ENCODE measurements around the gene CHERP.

The CHERP gene

DNA sequence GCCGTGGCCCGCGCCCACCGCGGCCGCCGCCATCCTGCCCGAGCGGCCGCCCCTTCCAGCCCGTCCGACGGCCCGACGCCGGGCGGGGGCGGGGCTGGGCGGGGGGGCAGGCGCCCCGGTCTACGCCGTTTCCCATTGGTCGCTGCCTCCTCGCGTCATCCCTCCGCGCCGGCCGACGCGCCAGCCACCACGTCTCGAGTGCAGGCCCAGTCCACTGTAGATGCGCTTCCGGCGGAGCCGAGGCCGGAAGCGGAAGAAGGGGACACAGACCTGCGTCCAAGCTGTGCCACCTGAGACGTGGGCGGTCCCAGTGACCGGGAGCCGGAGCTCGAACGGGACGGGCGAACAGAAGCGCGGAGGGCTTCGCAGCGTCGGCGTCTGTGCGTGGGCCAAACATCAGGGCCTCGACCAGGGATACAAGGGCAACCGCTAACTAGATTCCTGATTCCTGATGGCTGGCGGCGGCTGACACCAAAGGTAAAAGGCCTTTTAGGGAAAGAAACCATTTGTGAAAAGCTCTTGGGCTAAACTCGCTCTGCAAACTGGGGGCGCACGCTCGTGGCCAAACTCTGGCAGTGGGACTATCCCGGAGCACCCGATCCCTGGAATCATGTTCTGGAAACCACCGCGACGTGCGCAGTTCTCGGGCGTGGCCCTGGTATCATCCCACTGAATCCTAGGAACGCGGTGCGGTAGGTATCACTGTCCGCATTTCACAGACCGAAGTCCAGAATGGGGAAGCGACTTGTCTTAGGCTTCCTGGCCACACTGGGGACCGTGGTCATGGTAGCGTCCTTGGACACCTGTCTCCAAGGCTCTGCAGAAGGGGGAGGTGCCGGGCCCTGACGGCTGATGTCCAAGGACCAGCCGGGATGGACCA, 30.3 kb upstream of the CHERP start, which contains the start of gene SLC35E1:
SLC35E1 (minus strand) TSS at position 84 of the 880 bp plus-strand sequence; CDS start at position 33, 51 bp downstream.
- H3K4me3 ChIP-seq (ENCODE audit: low read depth, low read length), result peak within 1 kb of the TSS; percentile 98
- TF ChIP-seq, protein P1, sequence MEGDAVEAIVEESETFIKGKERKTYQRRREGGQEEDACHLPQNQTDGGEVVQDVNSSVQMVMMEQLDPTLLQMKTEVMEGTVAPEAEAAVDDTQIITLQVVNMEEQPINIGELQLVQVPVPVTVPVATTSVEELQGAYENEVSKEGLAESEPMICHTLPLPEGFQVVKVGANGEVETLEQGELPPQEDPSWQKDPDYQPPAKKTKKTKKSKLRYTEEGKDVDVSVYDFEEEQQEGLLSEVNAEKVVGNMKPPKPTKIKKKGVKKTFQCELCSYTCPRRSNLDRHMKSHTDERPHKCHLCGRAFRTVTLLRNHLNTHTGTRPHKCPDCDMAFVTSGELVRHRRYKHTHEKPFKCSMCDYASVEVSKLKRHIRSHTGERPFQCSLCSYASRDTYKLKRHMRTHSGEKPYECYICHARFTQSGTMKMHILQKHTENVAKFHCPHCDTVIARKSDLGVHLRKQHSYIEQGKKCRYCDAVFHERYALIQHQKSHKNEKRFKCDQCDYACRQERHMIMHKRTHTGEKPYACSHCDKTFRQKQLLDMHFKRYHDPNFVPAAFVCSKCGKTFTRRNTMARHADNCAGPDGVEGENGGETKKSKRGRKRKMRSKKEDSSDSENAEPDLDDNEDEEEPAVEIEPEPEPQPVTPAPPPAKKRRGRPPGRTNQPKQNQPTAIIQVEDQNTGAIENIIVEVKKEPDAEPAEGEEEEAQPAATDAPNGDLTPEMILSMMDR (IDR thresholded peaks at IDR 0.05; ENCODE audit: insufficient read depth, low read length, missing control alignments), result no peak
- POLR2A ChIA-PET, result interaction anchor here (0.6 to 2.1 kb wide), 4 partner anchors 12 to 87 kb away, joined by 3 to 13 read pairs (median 4); partner anchors contain the start of gene SMIM7
- CTCF ChIA-PET, result interaction anchor here (0.8 kb wide), 2 partner anchors 10 to 15 kb away, joined by 3 to 4 read pairs; no protein-coding TSS in a partner anchor
- DNase-seq (ENCODE audit: low read depth, low spot score), result peak; percentile 69

DNA sequence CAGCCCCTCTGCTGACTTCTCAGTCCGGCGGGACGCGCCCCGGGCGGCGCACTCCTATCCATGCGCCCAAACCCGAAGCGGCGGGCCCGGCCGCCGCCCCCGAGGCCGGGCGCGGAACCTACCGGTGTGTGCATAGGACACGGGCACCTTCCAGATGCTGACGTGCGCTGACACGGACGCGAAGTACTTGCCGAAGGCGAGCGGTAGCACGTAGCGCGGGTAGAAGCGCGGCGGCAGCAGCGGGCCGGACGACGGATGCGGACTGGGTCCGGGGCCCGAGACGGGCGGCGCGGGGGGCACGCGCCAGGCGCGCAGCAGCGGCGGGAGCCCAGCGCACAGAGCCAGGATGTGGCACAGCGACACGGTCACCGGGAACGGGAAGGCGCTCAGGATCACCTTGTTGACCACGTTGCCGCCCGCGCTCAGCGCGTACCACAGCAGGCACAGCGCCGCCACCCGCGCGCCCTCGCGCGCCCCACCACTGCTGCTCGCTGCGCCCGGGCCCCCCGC, 29.6 kb upstream of the CHERP start:
- ChIA-PET CTCF (no interaction called here), POLR2A (no interaction called here)
- DNase-seq (ENCODE audit: low read depth, low spot score), result no peak
- peak overlapping the region; percentile 81 for H3K4me3 ChIP-seq (ENCODE audit: low read depth, low read length)
- TF ChIP-seq, protein P1 (IDR thresholded peaks at IDR 0.05; ENCODE audit: insufficient read depth, low read length, missing control alignments), result no peak

DNA sequence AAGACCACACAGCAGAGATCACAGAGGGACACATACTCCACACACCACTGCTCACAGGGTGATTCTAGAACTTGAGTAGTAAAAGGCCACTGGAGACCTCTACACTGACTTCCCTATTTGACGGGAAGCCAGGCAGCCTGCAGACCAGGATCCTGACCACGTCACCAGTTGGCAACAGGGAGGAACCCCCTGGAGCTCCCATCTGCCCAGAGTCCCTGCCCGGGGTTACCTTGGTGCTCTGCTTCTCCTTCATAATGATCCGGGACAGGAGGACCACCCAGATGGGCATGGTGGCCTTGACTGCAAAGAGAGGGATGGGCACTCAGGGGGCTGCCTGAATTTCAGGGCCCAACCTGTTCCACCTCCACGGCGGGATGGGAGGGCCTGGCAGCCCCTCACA, 29.0 kb upstream of the CHERP start:
- ChIA-PET CTCF (no interaction called here), POLR2A (no interaction called here)
- TF ChIP-seq, protein P1 (IDR thresholded peaks at IDR 0.05; ENCODE audit: insufficient read depth, low read length, missing control alignments), result no peak
- peak overlapping the region; percentile 81 for H3K4me3 ChIP-seq (ENCODE audit: low read depth, low read length)
- no peak for DNase-seq (ENCODE audit: low read depth, low spot score)

DNA sequence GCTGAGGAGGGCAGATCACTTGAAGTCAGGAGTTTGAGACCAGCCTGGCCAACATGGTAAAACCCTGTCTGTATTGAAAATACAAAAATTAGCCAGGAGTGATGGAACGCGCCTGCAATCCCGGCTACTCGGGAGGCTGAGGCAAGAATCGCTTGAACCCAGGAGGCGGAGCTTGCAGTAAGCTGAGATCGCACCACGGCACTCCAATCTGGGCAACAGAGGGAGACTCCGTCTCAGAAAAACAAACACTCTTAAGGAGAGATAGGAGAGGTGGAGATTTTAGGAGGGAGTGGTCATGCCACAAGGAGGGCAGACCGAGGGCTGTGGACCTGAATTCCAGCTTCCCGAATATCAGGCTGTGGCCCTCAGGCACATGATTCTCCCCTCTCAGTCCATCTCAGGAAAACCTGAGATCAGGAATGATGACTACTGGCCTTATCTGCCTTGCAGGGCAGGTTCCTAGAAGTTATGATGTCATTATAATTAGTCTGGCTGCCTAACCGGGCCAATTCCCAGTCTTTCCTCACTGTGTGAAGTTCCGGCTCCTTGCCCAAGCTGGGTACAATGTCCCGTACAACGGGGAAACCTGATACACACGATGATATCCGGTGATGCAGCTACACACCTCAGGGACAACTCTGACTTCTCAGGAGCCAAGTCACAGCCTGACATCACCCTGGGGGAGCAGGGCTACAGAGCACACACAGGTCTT, 27.5 kb upstream of the CHERP start:
- POLR2A ChIA-PET, result no interaction called here
- H3K4me3 ChIP-seq (ENCODE audit: low read depth, low read length), result no peak overlapping the region
- no peak for DNase-seq (ENCODE audit: low read depth, low spot score)
- TF ChIP-seq, protein P1 (IDR thresholded peaks at IDR 0.05; ENCODE audit: insufficient read depth, low read length, missing control alignments), result no peak
- CTCF ChIA-PET, result no interaction called here

DNA sequence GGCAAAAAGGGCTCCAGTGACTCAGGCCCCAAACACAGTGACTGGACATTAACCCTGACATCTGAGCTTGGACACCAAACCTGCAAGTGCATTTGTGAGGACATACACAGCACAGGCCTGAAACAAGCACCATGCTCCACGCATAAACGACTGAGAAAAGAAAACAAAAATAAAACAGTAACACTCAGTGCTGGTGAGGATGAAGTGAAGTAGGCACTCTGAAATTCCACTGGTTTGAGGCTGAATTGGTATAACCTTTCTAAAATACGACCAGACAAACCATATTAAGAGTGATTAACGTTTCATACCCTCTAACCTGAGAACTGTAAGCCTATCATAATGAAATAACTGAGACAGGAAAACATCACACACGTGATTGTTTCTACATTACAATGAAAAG, 24.5 kb upstream of the CHERP start:
- no peak overlapping the region for H3K4me3 ChIP-seq (ENCODE audit: low read depth, low read length)
- POLR2A ChIA-PET, result no interaction called here
- CTCF ChIA-PET, result interaction anchor here (1.2 kb wide), 1 partner anchor 9 kb away, joined by 3 read pairs; no protein-coding TSS in a partner anchor

More for the DNA sequence above, 24.5 kb upstream of the CHERP start:
- TF ChIP-seq, protein P1 (IDR thresholded peaks at IDR 0.05; ENCODE audit: insufficient read depth, low read length, missing control alignments), result no peak
- no peak for DNase-seq (ENCODE audit: low read depth, low spot score)

Data from AG04449 (cell line).